Osteocyte (in vitro differentiated cells): Measurements from ENCODE around the gene RNFT1. TPM values are rescaled to one million over a fixed set of nuclear protein-coding genes. Genes with fewer than 3 reads are reported as not detected.
"Not testable (repeated sequence)": the region's sequence is repeated elsewhere in the genome, so short reads cannot be mapped to it uniquely, and the experiment has no call there.

Experiments used
- DNase-seq: peaks from one replicate; pipeline ENCODE4 v3.0.0; 2021; ENCODE audit warnings: mixed read lengths; ENCODE audit not compliant: unreplicated experiment; ENCODE audit errors: extremely low spot score
- H3K27ac Mint-ChIP-seq: one replicate; pipeline ENCODE4 v1.8.0; 2021; ENCODE audit warnings: mild to moderate bottlenecking, mixed read lengths; ENCODE audit not compliant: unreplicated experiment
- H3K27me3 Mint-ChIP-seq: one replicate; pipeline ENCODE4 v1.8.0; 2021; ENCODE audit warnings: mixed read lengths; ENCODE audit not compliant: unreplicated experiment
- H3K36me3 Mint-ChIP-seq: one replicate; pipeline ENCODE4 v1.8.0; 2021; ENCODE audit warnings: mixed read lengths; ENCODE audit not compliant: unreplicated experiment
- H3K4me1 Mint-ChIP-seq: one replicate; pipeline ENCODE4 v1.8.0; 2021; ENCODE audit warnings: mixed read lengths; ENCODE audit not compliant: unreplicated experiment
- H3K4me3 Mint-ChIP-seq: one replicate; pipeline ENCODE4 v1.8.0; 2021; ENCODE audit warnings: mild to moderate bottlenecking, moderate library complexity, mixed read lengths; ENCODE audit not compliant: unreplicated experiment
- H3K9me3 Mint-ChIP-seq: one replicate; pipeline ENCODE4 v1.8.0; 2021; ENCODE audit warnings: mixed read lengths; ENCODE audit not compliant: unreplicated experiment
- long read RNA-seq: library from polyadenylated mRNA; unstranded; transcript quantifications from one replicate; pipeline ENCODE4 v2.0.0, GENCODE V29; 2021
- total RNA-seq: library from RNA; stranded (reverse); gene quantifications from 2 replicates; pipeline ENCODE4 v1.2.1, GENCODE V29; 2021
- TF ChIP-seq, protein P1 (sequence below): fragments of 200-600 bp; sonication (generic); IDR thresholded peaks from 2 replicates; pipeline ENCODE4 v1.5.0; 2021; ENCODE audit warnings: antibody characterized with exemption, mild to moderate bottlenecking, moderate library complexity

RNFT1 gene, protein sequence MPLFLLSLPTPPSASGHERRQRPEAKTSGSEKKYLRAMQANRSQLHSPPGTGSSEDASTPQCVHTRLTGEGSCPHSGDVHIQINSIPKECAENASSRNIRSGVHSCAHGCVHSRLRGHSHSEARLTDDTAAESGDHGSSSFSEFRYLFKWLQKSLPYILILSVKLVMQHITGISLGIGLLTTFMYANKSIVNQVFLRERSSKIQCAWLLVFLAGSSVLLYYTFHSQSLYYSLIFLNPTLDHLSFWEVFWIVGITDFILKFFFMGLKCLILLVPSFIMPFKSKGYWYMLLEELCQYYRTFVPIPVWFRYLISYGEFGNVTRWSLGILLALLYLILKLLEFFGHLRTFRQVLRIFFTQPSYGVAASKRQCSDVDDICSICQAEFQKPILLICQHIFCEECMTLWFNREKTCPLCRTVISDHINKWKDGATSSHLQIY
- 26.8 and 27.0 TPM in 2 replicates for total RNA-seq
- long read RNA-seq, transcript RNFT1-202 (7 exons, 1,809 nt), result minor isoform, 29 of 191 reads
- long read RNA-seq, transcript RNFT1-204 (8 exons, 1,893 nt), result minor isoform, 13 of 191 reads
- long read RNA-seq, transcript RNFT1-201 (9 exons, 2,101 nt), result major isoform, 126 of 191 reads
- long read RNA-seq, partial matches to known transcripts, result 6 of 191 reads
- long read RNA-seq, other reads (novel, unspliced or antisense), result 15 of 191 reads

- H3K27ac Mint-ChIP-seq, result peak within 1 kb of the TSS; percentile 97
Measured at GRCh38 chr17:59964482-59965328, at the start of gene RNFT1. RNFT1 (minus strand) TSS chr17:59964740; CDS start chr17:59964663, 77 bp downstream.

GRCh38 chr17:60009326-60009725 is 44.8 kb upstream of the RNFT1 start:
- H3K4me1 Mint-ChIP-seq, H3K9me3 Mint-ChIP-seq, H3K4me3 Mint-ChIP-seq, H3K36me3 Mint-ChIP-seq, H3K27me3 Mint-ChIP-seq, H3K27ac Mint-ChIP-seq: not testable (repeated sequence)
- peak; percentile 54 for DNase-seq

More at GRCh38 chr17:59964482-59965328, at the start of gene RNFT1:
- TF ChIP-seq, protein P1, sequence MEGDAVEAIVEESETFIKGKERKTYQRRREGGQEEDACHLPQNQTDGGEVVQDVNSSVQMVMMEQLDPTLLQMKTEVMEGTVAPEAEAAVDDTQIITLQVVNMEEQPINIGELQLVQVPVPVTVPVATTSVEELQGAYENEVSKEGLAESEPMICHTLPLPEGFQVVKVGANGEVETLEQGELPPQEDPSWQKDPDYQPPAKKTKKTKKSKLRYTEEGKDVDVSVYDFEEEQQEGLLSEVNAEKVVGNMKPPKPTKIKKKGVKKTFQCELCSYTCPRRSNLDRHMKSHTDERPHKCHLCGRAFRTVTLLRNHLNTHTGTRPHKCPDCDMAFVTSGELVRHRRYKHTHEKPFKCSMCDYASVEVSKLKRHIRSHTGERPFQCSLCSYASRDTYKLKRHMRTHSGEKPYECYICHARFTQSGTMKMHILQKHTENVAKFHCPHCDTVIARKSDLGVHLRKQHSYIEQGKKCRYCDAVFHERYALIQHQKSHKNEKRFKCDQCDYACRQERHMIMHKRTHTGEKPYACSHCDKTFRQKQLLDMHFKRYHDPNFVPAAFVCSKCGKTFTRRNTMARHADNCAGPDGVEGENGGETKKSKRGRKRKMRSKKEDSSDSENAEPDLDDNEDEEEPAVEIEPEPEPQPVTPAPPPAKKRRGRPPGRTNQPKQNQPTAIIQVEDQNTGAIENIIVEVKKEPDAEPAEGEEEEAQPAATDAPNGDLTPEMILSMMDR, result no peak
- Mint-ChIP-seq H3K36me3 (peaks cover 5% of the 10 kb centered on the region), H3K27me3 (no peaks in the 10 kb centered on the region), H3K4me3 (peak within 1 kb of the TSS; percentile 85), H3K4me1 (peaks cover 19% of the 10 kb centered on the region), H3K9me3 (no peaks in the 10 kb centered on the region)
- peak; percentile 95 for DNase-seq

GRCh38 chr17:60008377-60008776 is 43.8 kb upstream of the RNFT1 start:
- H3K4me3 Mint-ChIP-seq, H3K36me3 Mint-ChIP-seq, DNase-seq, H3K4me1 Mint-ChIP-seq, H3K9me3 Mint-ChIP-seq, H3K27ac Mint-ChIP-seq: not testable (repeated sequence)
- peaks cover 17% of the 10 kb centered on the region for H3K27me3 Mint-ChIP-seq

GRCh38 chr17:60006160-60006559 is 41.6 kb upstream of the RNFT1 start:
- DNase-seq, result no peak
- TF ChIP-seq, protein P1, result no peak
- Mint-ChIP-seq H3K27ac (no peak overlapping the region), H3K4me1 (no peaks in the 10 kb centered on the region), H3K27me3 (peaks cover 26% of the 10 kb centered on the region), H3K4me3 (no peak overlapping the region), H3K36me3 (no peaks in the 10 kb centered on the region), H3K9me3 (no peaks in the 10 kb centered on the region)

DNA sequence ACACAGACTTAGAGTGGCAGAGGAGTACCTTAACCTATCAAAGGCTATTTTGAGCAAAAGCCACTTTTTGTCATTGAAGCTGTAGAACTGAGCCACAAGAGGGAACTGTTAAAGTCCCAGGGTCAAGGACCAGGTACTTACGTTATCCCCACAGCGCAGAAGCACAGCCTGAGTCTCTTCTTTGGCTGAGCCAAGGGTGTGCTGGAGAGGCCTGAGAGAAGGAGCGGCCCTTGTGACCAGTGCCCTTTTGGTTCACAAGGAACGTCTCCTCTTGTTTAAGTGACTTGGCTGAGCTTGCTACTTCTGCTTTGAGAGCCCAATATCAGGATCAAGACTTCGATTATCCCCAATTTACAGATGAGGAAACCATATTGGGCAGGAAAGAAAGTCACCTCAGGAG is 40.0 kb upstream of the RNFT1 start:
- H3K27ac Mint-ChIP-seq, H3K36me3 Mint-ChIP-seq, H3K4me3 Mint-ChIP-seq, DNase-seq, H3K9me3 Mint-ChIP-seq, H3K4me1 Mint-ChIP-seq: not testable (repeated sequence)
- H3K27me3 Mint-ChIP-seq, result peaks cover 26% of the 10 kb centered on the region

DNA sequence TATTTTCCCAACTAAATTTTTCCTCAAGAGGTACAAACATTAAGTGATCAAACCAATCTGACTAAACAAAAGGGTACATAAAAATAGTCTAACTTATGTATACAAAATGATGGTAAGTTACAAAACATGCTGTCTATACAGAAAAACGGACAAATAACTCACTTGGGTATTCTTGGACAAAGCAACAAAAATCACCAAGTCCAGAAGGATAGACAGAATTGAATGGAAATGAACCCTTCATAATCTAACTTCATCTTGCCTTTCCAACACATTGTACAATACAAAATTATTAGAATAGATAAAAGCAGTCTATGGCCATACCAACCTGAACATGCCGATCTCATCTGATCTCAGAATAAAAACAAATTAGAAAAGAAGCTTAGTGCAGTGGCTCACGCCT is 37.9 kb upstream of the RNFT1 start:
- not testable (repeated sequence) for H3K36me3 Mint-ChIP-seq, H3K4me1 Mint-ChIP-seq, DNase-seq, H3K9me3 Mint-ChIP-seq, H3K27ac Mint-ChIP-seq, H3K4me3 Mint-ChIP-seq
- peaks cover 26% of the 10 kb centered on the region for H3K27me3 Mint-ChIP-seq

DNA sequence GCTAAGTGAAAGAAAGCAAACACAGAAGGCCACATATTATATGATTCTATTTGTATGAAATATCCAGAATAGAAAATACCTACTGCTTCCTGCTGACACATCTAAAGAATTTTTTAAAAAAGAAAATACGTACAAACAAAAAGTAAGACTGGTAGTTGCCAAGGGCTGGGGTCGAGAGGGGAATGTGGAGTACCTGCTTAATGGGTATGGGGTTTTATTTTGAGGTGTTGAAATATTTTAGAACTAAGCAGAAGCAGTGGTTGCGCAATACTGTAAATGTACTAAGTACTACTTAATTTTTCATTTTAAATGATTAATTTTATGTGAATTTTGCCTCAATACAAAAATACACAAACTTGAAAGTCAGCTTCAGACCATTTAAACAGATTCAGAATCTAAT is 32.1 kb upstream of the RNFT1 start:
- H3K27me3 Mint-ChIP-seq, H3K27ac Mint-ChIP-seq, H3K4me3 Mint-ChIP-seq, H3K36me3 Mint-ChIP-seq, H3K4me1 Mint-ChIP-seq, H3K9me3 Mint-ChIP-seq, DNase-seq: not testable (repeated sequence)

DNA sequence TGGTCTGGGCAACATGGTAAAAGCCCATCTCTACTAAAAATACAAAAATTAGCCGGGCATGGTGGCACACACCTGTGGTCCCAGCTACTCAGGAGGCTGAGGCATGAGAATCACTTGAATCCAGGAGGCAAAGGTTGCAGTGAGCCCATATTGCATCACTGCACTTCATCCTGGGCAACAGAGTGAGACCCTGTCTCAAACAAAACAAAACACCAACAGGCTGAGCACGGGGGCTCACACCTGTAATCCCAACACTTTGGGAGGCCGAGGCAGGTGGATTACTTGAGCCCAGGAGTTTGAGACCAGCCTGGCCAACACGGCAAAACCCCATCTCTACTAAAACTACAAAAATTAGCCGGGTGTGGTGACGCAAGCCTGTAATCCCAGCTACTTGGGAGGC is 10.6 kb upstream of the RNFT1 start:
- DNase-seq, H3K27ac Mint-ChIP-seq: not testable (repeated sequence)

GRCh38 chr17:59973483-59973882 is 8.9 kb upstream of the RNFT1 start:
- not testable (repeated sequence) for H3K9me3 Mint-ChIP-seq, H3K4me1 Mint-ChIP-seq, H3K27ac Mint-ChIP-seq, H3K36me3 Mint-ChIP-seq, H3K27me3 Mint-ChIP-seq, H3K4me3 Mint-ChIP-seq, DNase-seq

More for the DNA sequence above, 10.6 kb upstream of the RNFT1 start:
- H3K4me1 Mint-ChIP-seq, H3K4me3 Mint-ChIP-seq, H3K9me3 Mint-ChIP-seq, H3K36me3 Mint-ChIP-seq, H3K27me3 Mint-ChIP-seq: not testable (repeated sequence)
